MM.1S (cell line): ENCODE measurements around the gene PIGM.

Source experiments
- EZH2 ChIP-seq: fragments of 300-600 bp; sonication (generic); optimal IDR thresholded peaks from 2 replicates; pipeline ENCODE3; 2017; ENCODE audit warnings: low read depth, mild to moderate bottlenecking, antibody characterized with exemption, low read length, mixed read lengths
- EZH2phosphoT487 ChIP-seq: fragments of 300-600 bp; sonication (generic); IDR thresholded peaks from 2 replicates; pipeline ENCODE4 v1.6.1; 2018; ENCODE audit warnings: antibody characterized with exemption, low read length
- TF ChIP-seq, protein P1 (sequence below): fragments of 300-600 bp; sonication (generic); IDR thresholded peaks from 2 replicates; pipeline ENCODE4 v1.5.1; 2016; ENCODE audit warnings: antibody characterized with exemption, low read length, mixed read lengths

DNA sequence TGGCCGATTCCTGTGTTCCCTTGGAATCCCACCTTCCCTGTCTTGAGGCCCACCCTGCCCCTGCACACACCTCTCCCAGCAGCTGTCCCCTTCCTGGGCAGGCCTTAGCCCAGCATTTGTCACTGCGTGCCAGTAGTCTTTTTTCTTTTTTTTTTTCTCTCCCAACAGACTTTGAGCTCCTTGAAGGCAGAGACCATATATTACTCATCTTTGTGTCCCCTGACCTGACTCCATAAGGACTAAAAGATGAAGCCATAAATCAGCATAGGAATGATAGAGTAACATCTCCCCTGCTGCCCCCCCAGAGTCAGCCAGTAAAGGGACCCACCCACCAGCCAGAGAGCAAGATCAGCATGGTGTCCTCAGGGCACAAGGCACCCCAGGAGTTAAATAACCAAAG, 27.4 kb downstream of the PIGM start:
- TF ChIP-seq, protein P1, sequence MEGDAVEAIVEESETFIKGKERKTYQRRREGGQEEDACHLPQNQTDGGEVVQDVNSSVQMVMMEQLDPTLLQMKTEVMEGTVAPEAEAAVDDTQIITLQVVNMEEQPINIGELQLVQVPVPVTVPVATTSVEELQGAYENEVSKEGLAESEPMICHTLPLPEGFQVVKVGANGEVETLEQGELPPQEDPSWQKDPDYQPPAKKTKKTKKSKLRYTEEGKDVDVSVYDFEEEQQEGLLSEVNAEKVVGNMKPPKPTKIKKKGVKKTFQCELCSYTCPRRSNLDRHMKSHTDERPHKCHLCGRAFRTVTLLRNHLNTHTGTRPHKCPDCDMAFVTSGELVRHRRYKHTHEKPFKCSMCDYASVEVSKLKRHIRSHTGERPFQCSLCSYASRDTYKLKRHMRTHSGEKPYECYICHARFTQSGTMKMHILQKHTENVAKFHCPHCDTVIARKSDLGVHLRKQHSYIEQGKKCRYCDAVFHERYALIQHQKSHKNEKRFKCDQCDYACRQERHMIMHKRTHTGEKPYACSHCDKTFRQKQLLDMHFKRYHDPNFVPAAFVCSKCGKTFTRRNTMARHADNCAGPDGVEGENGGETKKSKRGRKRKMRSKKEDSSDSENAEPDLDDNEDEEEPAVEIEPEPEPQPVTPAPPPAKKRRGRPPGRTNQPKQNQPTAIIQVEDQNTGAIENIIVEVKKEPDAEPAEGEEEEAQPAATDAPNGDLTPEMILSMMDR = no peak
- TF ChIP-seq EZH2 (no peak), EZH2phosphoT487 (no peak)
